ENCODE measurements around the gene SLC27A6.

Gene SLC27A6

GRCh38 chr5:128980917-128981316 is 15.6 kb downstream of the SLC27A6 start:
- Histone ChIP-seq H3K4me2 (ENCODE audit: low read depth, low read length, poor library complexity, severe bottlenecking) (no peak overlapping the region), H3K79me2 (ENCODE audit: insufficient read depth, low read length) (no peaks in the 10 kb centered on the region), H3K4me1 (ENCODE audit: insufficient read depth, low read length, poor library complexity, severe bottlenecking) (no peaks in the 10 kb centered on the region), H3K9me2 (replicated peaks; ENCODE audit: low read depth, low read length) (no peaks in the 10 kb centered on the region), H3F3A (ENCODE audit: low read depth) (no peaks in the 10 kb centered on the region), H3K4me3 (ENCODE audit: low read length, poor library complexity, severe bottlenecking) (no peak overlapping the region), H3K27me3 (ENCODE audit: insufficient read depth, low read length, poor library complexity, severe bottlenecking) (no peaks in the 10 kb centered on the region), H2AFZ (ENCODE audit: low read length) (no peak overlapping the region), H3K9me3 (ENCODE audit: insufficient read depth, low read depth, low read length) (no peaks in the 10 kb centered on the region), H4K20me1 (ENCODE audit: insufficient read depth, low read length, poor library complexity, severe bottlenecking) (no peaks in the 10 kb centered on the region), H3K36me3 (ENCODE audit: insufficient read depth, low read length) (no peaks in the 10 kb centered on the region), H3K9ac (ENCODE audit: low read depth, low read length, poor library complexity, severe bottlenecking) (no peak overlapping the region)
- no peak for TF ChIP-seq EZH2phosphoT487 (IDR thresholded peaks at IDR 0.05; ENCODE audit: borderline replicate concordance)

- no peaks in the 10 kb centered on the region for H3K9me3 ChIP-seq (ENCODE audit: insufficient read depth, low read depth, low read length)
- H3K36me3 ChIP-seq (ENCODE audit: insufficient read depth, low read length): no peaks in the 10 kb centered on the region
- H3K9ac ChIP-seq (ENCODE audit: low read depth, low read length, poor library complexity, severe bottlenecking): no peak overlapping the region
- H2AFZ ChIP-seq (ENCODE audit: low read length): no peak overlapping the region
- no peaks in the 10 kb centered on the region for H3K27me3 ChIP-seq (ENCODE audit: insufficient read depth, low read length, poor library complexity, severe bottlenecking)
- no peaks in the 10 kb centered on the region for H3K4me1 ChIP-seq (ENCODE audit: insufficient read depth, low read length, poor library complexity, severe bottlenecking)
- TF ChIP-seq CTCF (conservative IDR thresholded peaks at IDR 0.05; ENCODE audit: low read length) (no peak), EZH2phosphoT487 (IDR thresholded peaks at IDR 0.05; ENCODE audit: borderline replicate concordance) (no peak)
- no peaks in the 10 kb centered on the region for H4K20me1 ChIP-seq (ENCODE audit: insufficient read depth, low read length, poor library complexity, severe bottlenecking)
- no peaks in the 10 kb centered on the region for H3K9me2 ChIP-seq (replicated peaks; ENCODE audit: low read depth, low read length)
- H3K4me2 ChIP-seq (ENCODE audit: low read depth, low read length, poor library complexity, severe bottlenecking): no peak overlapping the region
- H3K4me3 ChIP-seq (ENCODE audit: low read length, poor library complexity, severe bottlenecking): no peak overlapping the region
- H3K79me2 ChIP-seq (ENCODE audit: insufficient read depth, low read length): no peaks in the 10 kb centered on the region
- H3F3A ChIP-seq (ENCODE audit: low read depth): no peaks in the 10 kb centered on the region
Measured at GRCh38 chr5:128984480-128984879, 19.2 kb downstream of the SLC27A6 start.

GRCh38 chr5:128988476-128988875 is 23.2 kb downstream of the SLC27A6 start:
- no peak for TF ChIP-seq CTCF (conservative IDR thresholded peaks at IDR 0.05; ENCODE audit: low read length)
- no peak for TF ChIP-seq EZH2phosphoT487 (IDR thresholded peaks at IDR 0.05; ENCODE audit: borderline replicate concordance)
- Histone ChIP-seq H4K20me1 (ENCODE audit: insufficient read depth, low read length, poor library complexity, severe bottlenecking) (no peaks in the 10 kb centered on the region), H3F3A (ENCODE audit: low read depth) (no peaks in the 10 kb centered on the region), H3K9me2 (replicated peaks; ENCODE audit: low read depth, low read length) (no peaks in the 10 kb centered on the region), H3K4me3 (ENCODE audit: low read length, poor library complexity, severe bottlenecking) (no peak overlapping the region), H3K9ac (ENCODE audit: low read depth, low read length, poor library complexity, severe bottlenecking) (no peak overlapping the region), H3K79me2 (ENCODE audit: insufficient read depth, low read length) (no peaks in the 10 kb centered on the region), H2AFZ (ENCODE audit: low read length) (no peak overlapping the region), H3K4me2 (ENCODE audit: low read depth, low read length, poor library complexity, severe bottlenecking) (no peak overlapping the region), H3K9me3 (ENCODE audit: insufficient read depth, low read depth, low read length) (no peaks in the 10 kb centered on the region), H3K36me3 (ENCODE audit: insufficient read depth, low read length) (no peaks in the 10 kb centered on the region), H3K27me3 (ENCODE audit: insufficient read depth, low read length, poor library complexity, severe bottlenecking) (no peaks in the 10 kb centered on the region), H3K4me1 (ENCODE audit: insufficient read depth, low read length, poor library complexity, severe bottlenecking) (no peaks in the 10 kb centered on the region)

- Histone ChIP-seq H2AFZ (ENCODE audit: low read length) (no peak overlapping the region), H3K4me2 (ENCODE audit: low read depth, low read length, poor library complexity, severe bottlenecking) (no peak overlapping the region), H3F3A (ENCODE audit: low read depth) (no peaks in the 10 kb centered on the region), H4K20me1 (ENCODE audit: insufficient read depth, low read length, poor library complexity, severe bottlenecking) (no peaks in the 10 kb centered on the region), H3K9me2 (replicated peaks; ENCODE audit: low read depth, low read length) (no peaks in the 10 kb centered on the region), H3K36me3 (ENCODE audit: insufficient read depth, low read length) (no peaks in the 10 kb centered on the region), H3K4me3 (ENCODE audit: low read length, poor library complexity, severe bottlenecking) (no peak overlapping the region), H3K4me1 (ENCODE audit: insufficient read depth, low read length, poor library complexity, severe bottlenecking) (no peaks in the 10 kb centered on the region), H3K79me2 (ENCODE audit: insufficient read depth, low read length) (no peaks in the 10 kb centered on the region), H3K27me3 (ENCODE audit: insufficient read depth, low read length, poor library complexity, severe bottlenecking) (no peaks in the 10 kb centered on the region), H3K9me3 (ENCODE audit: insufficient read depth, low read depth, low read length) (no peaks in the 10 kb centered on the region), H3K9ac (ENCODE audit: low read depth, low read length, poor library complexity, severe bottlenecking) (no peak overlapping the region)
- no peak for TF ChIP-seq EZH2phosphoT487 (IDR thresholded peaks at IDR 0.05; ENCODE audit: borderline replicate concordance)
- TF ChIP-seq CTCF (conservative IDR thresholded peaks at IDR 0.05; ENCODE audit: low read length): no peak
Measured at GRCh38 chr5:129001841-129002526, 36.7 kb downstream of the SLC27A6 start.

All from Loucy (cell line).